K562 (cell line): ENCODE results near the gene GET4. TPM values are rescaled to one million over a fixed set of nuclear protein-coding genes. Genes with fewer than 3 reads are reported as not detected.

Source experiments
- ETS2 ChIP-seq: IDR thresholded peaks from 2 replicates; pipeline ENCODE4 v1.6.1; 2016; ENCODE audit warnings: borderline replicate concordance, missing genetic modification characterization, mild to moderate bottlenecking, moderate library complexity, missing compliant biosample characterization; ENCODE audit not compliant: poor library complexity, severe bottlenecking
- JUND ChIP-seq, 2 experiments: IDR thresholded peaks; 2 replicates in 1 of 2; 3 replicates in 1 of 2; pipeline ENCODE4 v1.6.1; 2011; ENCODE audit warnings: borderline replicate concordance in 2 of 2, low read depth in 2 of 2, low read length in 2 of 2, improper control_type of control experiment in 1 of 2, missing biosample characterization in 1 of 2, missing genetic modification characterization in 1 of 2, missing genetic modification reagents in 1 of 2
- RAD51 ChIP-seq: fragments of 450-650 bp; IDR thresholded peaks from 2 replicates; pipeline ENCODE4 v1.7.1; 2016; ENCODE audit warnings: low read depth, mild to moderate bottlenecking, borderline replicate concordance
- ZNF232 ChIP-seq: sonication (generic); formaldehyde crosslinking; IDR thresholded peaks from 2 replicates; pipeline ENCODE4 v1.8.0; 2022; ENCODE audit warnings: mild to moderate bottlenecking, missing genetic modification reagents
- ZNF583 ChIP-seq: fragments of 250-450 bp; sonication (Bioruptor Pico); IDR thresholded peaks from 2 replicates; pipeline ENCODE4 v1.4.0; 2020
- polyA plus RNA-seq, 8 experiments: library from polyadenylated mRNA; depleted of rRNA in 4 of 8; stranded (reverse) in 5 of 8; unstranded in 3 of 8; fragments of >200 nt; fragmentation: Nextera tagmentation in 2 of 8; fragmentation: Illumina TruSeq in 1 of 8; extraction: Ambion mirVana in 2 of 8; extraction: Trizol in 1 of 8; gene quantifications; 2 replicates each; pipeline versions ENCODE4 v1.2.1 to v1.2.3, GENCODE V29; 2011 to 2014; ENCODE audit warnings: inconsistent platforms in 1 of 8, missing spikeins in 1 of 8
- total RNA-seq, 7 experiments: library from RNA; depleted of rRNA in 6 of 7; stranded (reverse); fragments of >200 nt in 6 of 7; fragmentation: Illumina TruSeq in 2 of 7; extraction: Trizol in 2 of 7; gene quantifications; 2 replicates each; pipeline versions ENCODE4 v1.2.1 to v1.2.3, GENCODE V29; 2011 to 2021; ENCODE audit warnings: low replicate concordance in 1 of 7
- TF ChIP-seq, protein P1 (sequence below): sonication (generic); formaldehyde crosslinking; IDR thresholded peaks from 2 replicates; pipeline ENCODE4 v1.8.0; 2022; ENCODE audit warnings: mild to moderate bottlenecking, missing genetic modification reagents, borderline replicate concordance
- TF ChIP-seq, protein P2 (sequence below), 2 experiments: fragments of 200-800 bp in 1 of 2; sonication (Bioruptor generic) in 1 of 2; sonication (generic) in 1 of 2; formaldehyde crosslinking in 1 of 2; IDR thresholded peaks in 1 of 2; conservative IDR thresholded peaks in 1 of 2; 2 replicates each; pipeline versions ENCODE4 v1.5.0 to v1.6.1; 2016 to 2020; ENCODE audit warnings: missing compliant biosample characterization in 1 of 2, missing genetic modification characterization in 1 of 2, missing genetic modification reagents in 1 of 2
- TF ChIP-seq, protein P3 (sequence below), 2 experiments: fragments of 450-650 bp; formaldehyde crosslinking in 1 of 2; IDR thresholded peaks; 2 replicates each; pipeline versions ENCODE4 v1.4.0 to v1.6.1; 2014 to 2020; ENCODE audit warnings: mild to moderate bottlenecking in 2 of 2, borderline replicate concordance in 1 of 2, low read depth in 1 of 2
- TF ChIP-seq, protein P4 (sequence below): sonication (generic); formaldehyde crosslinking; IDR thresholded peaks from 2 replicates; pipeline ENCODE4 v1.8.0; 2022; ENCODE audit warnings: mild to moderate bottlenecking, low read depth, missing genetic modification reagents

Gene GET4
- total and polyA plus RNA-seq, 9 of the 15 experiments (the other 6 are each of a cell fraction or from before 2014, with no cell fraction given) = 0.99 to 122 (median 40.4) TPM

DNA sequence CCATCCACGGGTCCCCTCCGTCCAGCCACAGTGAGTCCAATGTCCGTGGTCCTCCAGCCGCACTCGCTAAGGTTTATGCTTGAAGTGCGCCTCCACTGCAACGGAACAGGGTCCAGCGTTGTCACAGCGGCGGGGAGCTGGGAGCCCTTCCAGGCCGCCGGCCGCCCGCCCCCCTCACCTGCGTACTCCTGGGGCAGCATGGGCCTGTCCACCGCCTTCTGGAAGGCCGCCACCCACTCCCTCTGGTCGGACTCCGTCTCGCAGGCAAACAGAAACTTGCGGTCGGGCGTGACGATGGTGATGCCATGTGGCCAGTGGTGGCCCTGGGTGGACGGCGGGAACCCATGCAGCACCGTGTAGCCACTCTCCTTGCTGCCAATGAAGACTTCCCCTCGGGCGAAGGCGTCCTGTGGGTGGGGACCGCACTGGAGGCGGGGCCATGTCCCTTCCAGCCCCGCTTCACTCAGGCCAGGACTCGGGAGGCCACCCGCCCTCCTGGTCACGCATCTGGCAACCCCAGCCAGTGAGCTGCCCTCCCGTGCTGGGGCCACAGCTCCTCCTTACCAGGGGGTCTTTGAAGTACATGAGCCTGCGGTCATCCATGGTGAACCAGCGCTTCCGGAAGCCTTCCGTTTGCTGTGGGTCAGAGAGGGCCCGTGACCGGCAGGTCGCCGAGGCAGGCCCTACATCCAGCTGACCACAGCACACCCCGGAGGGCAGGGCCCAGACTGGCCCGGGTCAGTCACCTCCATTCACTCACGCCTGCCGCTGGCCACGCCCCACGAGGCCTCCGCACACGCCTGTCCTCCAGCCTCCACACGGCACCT, 22.7 kb downstream of the GET4 start (continued):
- TF ChIP-seq, protein P1, sequence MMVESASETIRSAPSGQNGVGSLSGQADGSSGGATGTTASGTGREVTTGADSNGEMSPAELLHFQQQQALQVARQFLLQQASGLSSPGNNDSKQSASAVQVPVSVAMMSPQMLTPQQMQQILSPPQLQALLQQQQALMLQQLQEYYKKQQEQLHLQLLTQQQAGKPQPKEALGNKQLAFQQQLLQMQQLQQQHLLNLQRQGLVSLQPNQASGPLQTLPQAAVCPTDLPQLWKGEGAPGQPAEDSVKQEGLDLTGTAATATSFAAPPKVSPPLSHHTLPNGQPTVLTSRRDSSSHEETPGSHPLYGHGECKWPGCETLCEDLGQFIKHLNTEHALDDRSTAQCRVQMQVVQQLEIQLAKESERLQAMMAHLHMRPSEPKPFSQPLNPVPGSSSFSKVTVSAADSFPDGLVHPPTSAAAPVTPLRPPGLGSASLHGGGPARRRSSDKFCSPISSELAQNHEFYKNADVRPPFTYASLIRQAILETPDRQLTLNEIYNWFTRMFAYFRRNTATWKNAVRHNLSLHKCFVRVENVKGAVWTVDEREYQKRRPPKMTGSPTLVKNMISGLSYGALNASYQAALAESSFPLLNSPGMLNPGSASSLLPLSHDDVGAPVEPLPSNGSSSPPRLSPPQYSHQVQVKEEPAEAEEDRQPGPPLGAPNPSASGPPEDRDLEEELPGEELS = 0 out of 2 replicates have a peak, but pooled peaks have one; percentile 45
- TF ChIP-seq ZNF583 (CRISPR knock-in tag) (no peak), ZNF232 (CRISPR knock-in tag) (no peak), JUND (IDR thresholded peaks at IDR 0.05; ENCODE audit: borderline replicate concordance, low read depth, low read length) (no peak), JUND (tag; IDR thresholded peaks at IDR 0.05; ENCODE audit: borderline replicate concordance, low read depth, low read length) (no peak), ETS2 (no peak), RAD51 (no peak)
- TF ChIP-seq, protein P2, sequence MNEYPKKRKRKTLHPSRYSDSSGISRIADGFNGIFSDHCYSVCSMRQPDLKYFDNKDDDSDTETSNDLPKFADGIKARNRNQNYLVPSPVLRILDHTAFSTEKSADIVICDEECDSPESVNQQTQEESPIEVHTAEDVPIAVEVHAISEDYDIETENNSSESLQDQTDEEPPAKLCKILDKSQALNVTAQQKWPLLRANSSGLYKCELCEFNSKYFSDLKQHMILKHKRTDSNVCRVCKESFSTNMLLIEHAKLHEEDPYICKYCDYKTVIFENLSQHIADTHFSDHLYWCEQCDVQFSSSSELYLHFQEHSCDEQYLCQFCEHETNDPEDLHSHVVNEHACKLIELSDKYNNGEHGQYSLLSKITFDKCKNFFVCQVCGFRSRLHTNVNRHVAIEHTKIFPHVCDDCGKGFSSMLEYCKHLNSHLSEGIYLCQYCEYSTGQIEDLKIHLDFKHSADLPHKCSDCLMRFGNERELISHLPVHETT (CRISPR knock-in tag; conservative IDR thresholded peaks at IDR 0.05 in 1 of 2, IDR thresholded peaks at IDR 0.05 in 1 of 2) = no peak
- TF ChIP-seq, protein P3, sequence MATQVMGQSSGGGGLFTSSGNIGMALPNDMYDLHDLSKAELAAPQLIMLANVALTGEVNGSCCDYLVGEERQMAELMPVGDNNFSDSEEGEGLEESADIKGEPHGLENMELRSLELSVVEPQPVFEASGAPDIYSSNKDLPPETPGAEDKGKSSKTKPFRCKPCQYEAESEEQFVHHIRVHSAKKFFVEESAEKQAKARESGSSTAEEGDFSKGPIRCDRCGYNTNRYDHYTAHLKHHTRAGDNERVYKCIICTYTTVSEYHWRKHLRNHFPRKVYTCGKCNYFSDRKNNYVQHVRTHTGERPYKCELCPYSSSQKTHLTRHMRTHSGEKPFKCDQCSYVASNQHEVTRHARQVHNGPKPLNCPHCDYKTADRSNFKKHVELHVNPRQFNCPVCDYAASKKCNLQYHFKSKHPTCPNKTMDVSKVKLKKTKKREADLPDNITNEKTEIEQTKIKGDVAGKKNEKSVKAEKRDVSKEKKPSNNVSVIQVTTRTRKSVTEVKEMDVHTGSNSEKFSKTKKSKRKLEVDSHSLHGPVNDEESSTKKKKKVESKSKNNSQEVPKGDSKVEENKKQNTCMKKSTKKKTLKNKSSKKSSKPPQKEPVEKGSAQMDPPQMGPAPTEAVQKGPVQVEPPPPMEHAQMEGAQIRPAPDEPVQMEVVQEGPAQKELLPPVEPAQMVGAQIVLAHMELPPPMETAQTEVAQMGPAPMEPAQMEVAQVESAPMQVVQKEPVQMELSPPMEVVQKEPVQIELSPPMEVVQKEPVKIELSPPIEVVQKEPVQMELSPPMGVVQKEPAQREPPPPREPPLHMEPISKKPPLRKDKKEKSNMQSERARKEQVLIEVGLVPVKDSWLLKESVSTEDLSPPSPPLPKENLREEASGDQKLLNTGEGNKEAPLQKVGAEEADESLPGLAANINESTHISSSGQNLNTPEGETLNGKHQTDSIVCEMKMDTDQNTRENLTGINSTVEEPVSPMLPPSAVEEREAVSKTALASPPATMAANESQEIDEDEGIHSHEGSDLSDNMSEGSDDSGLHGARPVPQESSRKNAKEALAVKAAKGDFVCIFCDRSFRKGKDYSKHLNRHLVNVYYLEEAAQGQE (IDR thresholded peaks at IDR 0.05; ENCODE audit: borderline replicate concordance) = no peak
- TF ChIP-seq, protein P3 (CRISPR knock-in tag; IDR thresholded peaks at IDR 0.05; ENCODE audit: low read depth) = no peak
- TF ChIP-seq, protein P4, sequence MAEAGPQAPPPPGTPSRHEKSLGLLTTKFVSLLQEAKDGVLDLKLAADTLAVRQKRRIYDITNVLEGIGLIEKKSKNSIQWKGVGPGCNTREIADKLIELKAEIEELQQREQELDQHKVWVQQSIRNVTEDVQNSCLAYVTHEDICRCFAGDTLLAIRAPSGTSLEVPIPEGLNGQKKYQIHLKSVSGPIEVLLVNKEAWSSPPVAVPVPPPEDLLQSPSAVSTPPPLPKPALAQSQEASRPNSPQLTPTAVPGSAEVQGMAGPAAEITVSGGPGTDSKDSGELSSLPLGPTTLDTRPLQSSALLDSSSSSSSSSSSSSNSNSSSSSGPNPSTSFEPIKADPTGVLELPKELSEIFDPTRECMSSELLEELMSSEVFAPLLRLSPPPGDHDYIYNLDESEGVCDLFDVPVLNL (CRISPR knock-in tag) = no peak
